IPS-NIHi7 (cell line): Measurements from ENCODE around the gene SLC17A5.
A peak's percentile ranks its signal among the peaks of the same experiment; 100 is the strongest.
"Not testable (repeated sequence)": the region's sequence is repeated elsewhere in the genome, so short reads cannot be mapped to it uniquely, and the experiment has no call there.

Experiments used
- DNase-seq: peaks from one replicate; pipeline ENCODE4 v3.0.0; 2012; ENCODE audit warnings: mixed read lengths; ENCODE audit errors: extremely low spot score

The SLC17A5 gene

GRCh38 chr6:73665686-73666319 is 12.0 kb upstream of the SLC17A5 start:
- DNase-seq: no peak

- no peak for DNase-seq
Observed at GRCh38 chr6:73664701-73665100, 10.9 kb upstream of the SLC17A5 start.

- no peak for DNase-seq
Observed at GRCh38 chr6:73657201-73657600, 3.4 kb upstream of the SLC17A5 start.

GRCh38 chr6:73656531-73657145 is 2.8 kb upstream of the SLC17A5 start:
- no peak for DNase-seq

GRCh38 chr6:73655341-73655917 is 1.6 kb upstream of the SLC17A5 start:
- DNase-seq: no peak

GRCh38 chr6:73652637-73653570 is 888 bp downstream of the SLC17A5 start:
- DNase-seq: peak; percentile 74

GRCh38 chr6:73649783-73650182 is 4.0 kb downstream of the SLC17A5 start:
- no peak for DNase-seq

- DNase-seq: no peak
Observed at GRCh38 chr6:73648166-73648565, 5.6 kb downstream of the SLC17A5 start.

- DNase-seq: no peak
Observed at GRCh38 chr6:73644941-73645591, 8.7 kb downstream of the SLC17A5 start.

- DNase-seq: no peak
Observed at GRCh38 chr6:73644030-73644429, 9.8 kb downstream of the SLC17A5 start.

GRCh38 chr6:73642530-73642929 is 11.3 kb downstream of the SLC17A5 start:
- no peak for DNase-seq

- no peak for DNase-seq
Observed at GRCh38 chr6:73640179-73640750, 13.5 kb downstream of the SLC17A5 start.

- no peak for DNase-seq
Observed at GRCh38 chr6:73639040-73639439, 14.8 kb downstream of the SLC17A5 start.

- DNase-seq: no peak
Observed at GRCh38 chr6:73637404-73637803, 16.4 kb downstream of the SLC17A5 start.

- no peak for DNase-seq
Observed at GRCh38 chr6:73636048-73636447, 17.7 kb downstream of the SLC17A5 start.

- no peak for DNase-seq
Observed at GRCh38 chr6:73632346-73632745, 21.4 kb downstream of the SLC17A5 start.

GRCh38 chr6:73631849-73632248 is 21.9 kb downstream of the SLC17A5 start:
- DNase-seq: no peak

GRCh38 chr6:73630401-73630800 is 23.4 kb downstream of the SLC17A5 start:
- DNase-seq: no peak

- no peak for DNase-seq
Observed at GRCh38 chr6:73624896-73625295, 28.9 kb downstream of the SLC17A5 start.

- not testable (repeated sequence) for DNase-seq
Observed at GRCh38 chr6:73623480-73623879, 30.3 kb downstream of the SLC17A5 start.

- DNase-seq: not testable (repeated sequence)
Observed at GRCh38 chr6:73618082-73618481, 35.7 kb downstream of the SLC17A5 start.
